ENCODE measurements around the gene PLA2G4A. TPM values are rescaled to one million over a fixed set of nuclear protein-coding genes. Genes with fewer than 3 reads are reported as not detected.

Gene PLA2G4A
- total and polyA plus RNA-seq, 2 donors (not counting 3 experiments of a cell fraction or from before 2014, with no cell fraction given), result 8.2 to 13.3 TPM

GRCh38 chr1:186792870-186793581 lies 35.7 kb upstream of the PLA2G4A start:
- CTCF ChIA-PET, result no interaction called here
- dilution Hi-C loops (cut with MboI; ENCODE audit: extremely low pct_ligation_motif_present, low sequenced_read_pairs) (no loop called here), intact Hi-C loops (cut with micrococcal nuclease) (no loop called here)
- H3K27ac ChIP-seq (ENCODE audit: insufficient read depth, low read depth, low read length), result no peak overlapping the region
- H3K4me2 ChIP-seq (ENCODE audit: insufficient read depth, low read length), result no peak overlapping the region
- no peaks in the 10 kb centered on the region for H3K79me2 ChIP-seq (ENCODE audit: control insufficient read depth, insufficient read depth, low read length)
- no peaks in the 10 kb centered on the region for H4K20me1 ChIP-seq (replicated peaks; ENCODE audit: control insufficient read depth, extremely low read depth, insufficient read depth, low read length)
- H3K36me3 ChIP-seq (ENCODE audit: control insufficient read depth in 2 of 2, extremely low read depth in 1 of 2, insufficient read depth in 2 of 2, low read length in 2 of 2), result no peaks in the 10 kb centered on the region
- POLR2A ChIA-PET, result no interaction called here
- no TSS peak for BruUV-seq (replicated peaks)
- FAIRE-seq (no peak), DNase-seq (ENCODE audit: low read depth, low spot score) (no peak)
- TF ChIP-seq POLR2A (IDR thresholded peaks at IDR 0.05; ENCODE audit: low read depth, low read length) (no peak), EZH2 (IDR thresholded peaks at IDR 0.05; ENCODE audit: borderline replicate concordance, low read depth, low read length, severe bottlenecking) (no peak), MYC (IDR thresholded peaks at IDR 0.05; ENCODE audit: low read depth, low read length) (no peak)
- no peak overlapping the region for H3K9ac ChIP-seq (replicated peaks; ENCODE audit: extremely low read depth, insufficient read depth, low read length)
- no peaks in the 10 kb centered on the region for H3K27me3 ChIP-seq (ENCODE audit: control insufficient read depth in 2 of 2, insufficient read depth in 2 of 2, low read length in 2 of 2)
- no peak overlapping the region for H3K4me3 ChIP-seq (replicated peaks in 1 of 3; ENCODE audit: insufficient read depth in 1 of 3, low read depth in 1 of 3, low read length in 3 of 3)
- H3K4me1 ChIP-seq (ENCODE audit: control insufficient read depth, extremely low read depth, insufficient read depth, low read length), result no peaks in the 10 kb centered on the region
- H2AFZ ChIP-seq (ENCODE audit: low read depth, low read length), result no peak overlapping the region
- no peaks in the 10 kb centered on the region for H3K9me1 ChIP-seq (replicated peaks; ENCODE audit: control insufficient read depth, extremely low read depth, insufficient read depth, low read length)
- no peaks in the 10 kb centered on the region for H3K9me3 ChIP-seq (replicated peaks; ENCODE audit: control insufficient read depth, insufficient read depth, low read length)

- CTCF ChIA-PET, result no interaction called here
- H3K9me3 ChIP-seq (replicated peaks; ENCODE audit: control insufficient read depth, insufficient read depth, low read length), result no peaks in the 10 kb centered on the region
- no peaks in the 10 kb centered on the region for H4K20me1 ChIP-seq (replicated peaks; ENCODE audit: control insufficient read depth, extremely low read depth, insufficient read depth, low read length)
- TF ChIP-seq FOS (IDR thresholded peaks at IDR 0.05; ENCODE audit: borderline replicate concordance, insufficient read depth, low read length) (no peak), POLR2A (IDR thresholded peaks at IDR 0.05; ENCODE audit: low read depth, low read length) (no peak), JUN (IDR thresholded peaks at IDR 0.05; ENCODE audit: borderline replicate concordance, insufficient read depth, insufficient read length, low read depth) (no peak), MYC (IDR thresholded peaks at IDR 0.05; ENCODE audit: low read depth, low read length) (no peak), POLR2AphosphoS5 (IDR thresholded peaks at IDR 0.05; ENCODE audit: insufficient read depth, low read depth, low read length) (no peak), GATA2 (IDR thresholded peaks at IDR 0.05; ENCODE audit: insufficient read depth, insufficient read length, low read depth, low read length) (no peak), EZH2 (IDR thresholded peaks at IDR 0.05; ENCODE audit: borderline replicate concordance, low read depth, low read length, severe bottlenecking) (no peak)
- TF ChIP-seq, protein P1, sequence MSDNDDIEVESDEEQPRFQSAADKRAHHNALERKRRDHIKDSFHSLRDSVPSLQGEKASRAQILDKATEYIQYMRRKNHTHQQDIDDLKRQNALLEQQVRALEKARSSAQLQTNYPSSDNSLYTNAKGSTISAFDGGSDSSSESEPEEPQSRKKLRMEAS (IDR thresholded peaks at IDR 0.05; ENCODE audit: insufficient read depth, insufficient read length), result no peak
- TF ChIP-seq, protein P2, sequence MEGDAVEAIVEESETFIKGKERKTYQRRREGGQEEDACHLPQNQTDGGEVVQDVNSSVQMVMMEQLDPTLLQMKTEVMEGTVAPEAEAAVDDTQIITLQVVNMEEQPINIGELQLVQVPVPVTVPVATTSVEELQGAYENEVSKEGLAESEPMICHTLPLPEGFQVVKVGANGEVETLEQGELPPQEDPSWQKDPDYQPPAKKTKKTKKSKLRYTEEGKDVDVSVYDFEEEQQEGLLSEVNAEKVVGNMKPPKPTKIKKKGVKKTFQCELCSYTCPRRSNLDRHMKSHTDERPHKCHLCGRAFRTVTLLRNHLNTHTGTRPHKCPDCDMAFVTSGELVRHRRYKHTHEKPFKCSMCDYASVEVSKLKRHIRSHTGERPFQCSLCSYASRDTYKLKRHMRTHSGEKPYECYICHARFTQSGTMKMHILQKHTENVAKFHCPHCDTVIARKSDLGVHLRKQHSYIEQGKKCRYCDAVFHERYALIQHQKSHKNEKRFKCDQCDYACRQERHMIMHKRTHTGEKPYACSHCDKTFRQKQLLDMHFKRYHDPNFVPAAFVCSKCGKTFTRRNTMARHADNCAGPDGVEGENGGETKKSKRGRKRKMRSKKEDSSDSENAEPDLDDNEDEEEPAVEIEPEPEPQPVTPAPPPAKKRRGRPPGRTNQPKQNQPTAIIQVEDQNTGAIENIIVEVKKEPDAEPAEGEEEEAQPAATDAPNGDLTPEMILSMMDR (IDR thresholded peaks at IDR 0.05; ENCODE audit: extremely low read depth in 1 of 2, insufficient read depth in 1 of 2, low read depth in 1 of 2, low read length in 2 of 2), result no peak
- no peaks in the 10 kb centered on the region for H3K36me3 ChIP-seq (ENCODE audit: control insufficient read depth in 2 of 2, extremely low read depth in 1 of 2, insufficient read depth in 2 of 2, low read length in 2 of 2)
- no TSS peak for BruUV-seq (replicated peaks)
- no peak for FAIRE-seq
- POLR2A ChIA-PET, result no interaction called here
- H3K4me2 ChIP-seq (ENCODE audit: insufficient read depth, low read length), result no peak overlapping the region
- no peaks in the 10 kb centered on the region for H3K9me1 ChIP-seq (replicated peaks; ENCODE audit: control insufficient read depth, extremely low read depth, insufficient read depth, low read length)
- dilution Hi-C loops (cut with MboI; ENCODE audit: extremely low pct_ligation_motif_present, low sequenced_read_pairs), result no loop called here
- intact Hi-C loops (cut with micrococcal nuclease), result no loop called here
- no peaks in the 10 kb centered on the region for H3K27me3 ChIP-seq (ENCODE audit: control insufficient read depth in 2 of 2, insufficient read depth in 2 of 2, low read length in 2 of 2)
- no peak overlapping the region for H3K4me3 ChIP-seq (replicated peaks in 1 of 3; ENCODE audit: insufficient read depth in 1 of 3, low read depth in 1 of 3, low read length in 3 of 3)
- no peak overlapping the region for H2AFZ ChIP-seq (ENCODE audit: low read depth, low read length)
- no peaks in the 10 kb centered on the region for H3K4me1 ChIP-seq (ENCODE audit: control insufficient read depth, extremely low read depth, insufficient read depth, low read length)
- H3K79me2 ChIP-seq (ENCODE audit: control insufficient read depth, insufficient read depth, low read length), result no peaks in the 10 kb centered on the region
- no peak overlapping the region for H3K27ac ChIP-seq (ENCODE audit: insufficient read depth, low read depth, low read length)
- no peak overlapping the region for H3K9ac ChIP-seq (replicated peaks; ENCODE audit: extremely low read depth, insufficient read depth, low read length)
- DNase-seq (ENCODE audit: low read depth, low spot score), result no peak
These were observed 35.2 kb upstream of the PLA2G4A start for GRCh38 chr1:186793582-186793927.
